ENCODE measurements around the gene ADAMTS6. TPM values are rescaled to one million over a fixed set of nuclear protein-coding genes. Genes with fewer than 3 reads are reported as not detected.

The ADAMTS6 gene
- total RNA-seq, 1 donor from 2014 or later, result 7.1 TPM

GRCh38 chr5:65142016-65142415 lies 339.7 kb downstream of the ADAMTS6 start:
- H3K9me3 Mint-ChIP-seq, result peaks cover 4% of the 10 kb centered on the region
- H3K36me3 Mint-ChIP-seq (ENCODE audit: low read depth), result no peaks in the 10 kb centered on the region
- no peaks in the 10 kb centered on the region for H3K4me1 Mint-ChIP-seq
- TF ChIP-seq CTCF (conservative IDR thresholded peaks at IDR 0.05), result no peak
- H3K27ac Mint-ChIP-seq (ENCODE audit: unreplicated experiment), result no peak overlapping the region
- no peaks in the 10 kb centered on the region for H3K27me3 Mint-ChIP-seq (ENCODE audit: low read depth)
- H3K4me3 Mint-ChIP-seq, result no peak overlapping the region
- no peak for DNase-seq (ENCODE audit: low read depth, low spot score)

- Mint-ChIP-seq H3K9me3 (peaks cover 4% of the 10 kb centered on the region), H3K36me3 (ENCODE audit: low read depth) (no peaks in the 10 kb centered on the region), H3K4me3 (no peak overlapping the region), H3K4me1 (no peaks in the 10 kb centered on the region), H3K27ac (ENCODE audit: unreplicated experiment) (no peak overlapping the region), H3K27me3 (ENCODE audit: low read depth) (no peaks in the 10 kb centered on the region)
- no peak for DNase-seq (ENCODE audit: low read depth, low spot score)
- no peak for TF ChIP-seq CTCF (conservative IDR thresholded peaks at IDR 0.05)
Observed at GRCh38 chr5:65141493-65141892, 340.2 kb downstream of the ADAMTS6 start.

- no peak for DNase-seq (ENCODE audit: low read depth, low spot score)
- TF ChIP-seq CTCF (conservative IDR thresholded peaks at IDR 0.05), result no peak
- Mint-ChIP-seq H3K9me3 (no peaks in the 10 kb centered on the region), H3K36me3 (ENCODE audit: low read depth) (no peaks in the 10 kb centered on the region), H3K4me3 (no peak overlapping the region), H3K27ac (ENCODE audit: unreplicated experiment) (no peak overlapping the region), H3K27me3 (ENCODE audit: low read depth) (no peaks in the 10 kb centered on the region), H3K4me1 (no peaks in the 10 kb centered on the region)
Observed at GRCh38 chr5:65137631-65138030, 344.1 kb downstream of the ADAMTS6 start.

GRCh38 chr5:65133477-65134110 lies 348.1 kb downstream of the ADAMTS6 start:
- DNase-seq (ENCODE audit: low read depth, low spot score), result no peak
- Mint-ChIP-seq H3K4me3 (no peak overlapping the region), H3K27me3 (ENCODE audit: low read depth) (no peaks in the 10 kb centered on the region), H3K9me3 (no peaks in the 10 kb centered on the region), H3K36me3 (ENCODE audit: low read depth) (no peaks in the 10 kb centered on the region), H3K27ac (ENCODE audit: unreplicated experiment) (no peak overlapping the region), H3K4me1 (no peaks in the 10 kb centered on the region)
- TF ChIP-seq CTCF (conservative IDR thresholded peaks at IDR 0.05), result no peak

- TF ChIP-seq CTCF (conservative IDR thresholded peaks at IDR 0.05), result no peak
- no peak for DNase-seq (ENCODE audit: low read depth, low spot score)
- no peaks in the 10 kb centered on the region for H3K9me3 Mint-ChIP-seq
- H3K36me3 Mint-ChIP-seq (ENCODE audit: low read depth), result no peaks in the 10 kb centered on the region
- peaks cover 7% of the 10 kb centered on the region for H3K4me1 Mint-ChIP-seq
- no peaks in the 10 kb centered on the region for H3K27me3 Mint-ChIP-seq (ENCODE audit: low read depth)
- no peak overlapping the region for H3K4me3 Mint-ChIP-seq
- H3K27ac Mint-ChIP-seq (ENCODE audit: unreplicated experiment), result peak overlapping the region; percentile 78
Observed at GRCh38 chr5:65132386-65132785, 349.3 kb downstream of the ADAMTS6 start.

Data from neural crest cell (in vitro differentiated cells).